Spinal cord (tissue), 4 donors: ENCODE measurements around the gene ZBTB8OS. TPM values are rescaled to one million over a fixed set of nuclear protein-coding genes. Genes with fewer than 3 reads are reported as not detected.

Experiments used
- polyA plus RNA-seq, 2 donors: library from polyadenylated mRNA; unstranded; fragments of 120-200 nt; gene quantifications; one replicate each; pipeline ENCODE4 v1.2.1, GENCODE V29; 2013; ENCODE audit not compliant: insufficient read length in 2 of 2
- small RNA-seq: library from RNA; depleted of rRNA; stranded (forward); fragments of <200 nt; gene quantifications from one replicate; pipeline ENCODE3, GENCODE V24; 2014; ENCODE audit warnings: low replicate concordance
- total RNA-seq, 2 donors: library from RNA; depleted of rRNA in 1 of 2; stranded (reverse); fragments of 120-200 nt in 1 of 2; fragments of >200 nt in 1 of 2; gene quantifications; one replicate each; pipeline versions ENCODE4 v1.2.3 to v1.2.4, GENCODE V29; 2013 to 2014

The ZBTB8OS gene
- total and polyA plus RNA-seq, 4 donors, result 26.6 to 51.0 (median 44.2) TPM

Small RNAs within 50 kb of the gene (small RNA-seq; reads per million reads assigned to genes)
- not detected for gene RF00019

Other genes with a start within 250 kb of the ZBTB8OS start
- 1 to 10 TPM; 3.1 to 6.8 TPM for gene ZBTB8B, start 185.5 kb downstream of the ZBTB8OS start, total RNA-seq
- 1 to 10 TPM; 5.6 to 8.3 TPM for gene ZBTB8B, start 185.5 kb downstream of the ZBTB8OS start, polyA plus RNA-seq
- gene ZBTB8A, start 111.1 kb downstream of the ZBTB8OS start, total RNA-seq, result 10 to 100 TPM; 15.4 to 20.4 TPM
- 10 to 100 TPM; 11.8 to 11.9 TPM for gene ZBTB8A, start 111.1 kb downstream of the ZBTB8OS start, polyA plus RNA-seq
- 100 to 1,000 TPM; 164 to 192 TPM for gene RBBP4, start 658 bp upstream of the ZBTB8OS start, total RNA-seq
- 100 to 1,000 TPM; 188 to 217 TPM for gene RBBP4, start 658 bp upstream of the ZBTB8OS start, polyA plus RNA-seq
- 10 to 100 TPM; 10.6 to 17.2 TPM for gene SYNC, start 52.2 kb upstream of the ZBTB8OS start, total RNA-seq
- 1 to 10 TPM; 6.0 to 7.0 TPM for gene SYNC, start 52.2 kb upstream of the ZBTB8OS start, polyA plus RNA-seq
- gene YARS1, start 166.8 kb upstream of the ZBTB8OS start, total RNA-seq, result 10 to 100 TPM; 51.8 to 54.3 TPM
- gene YARS1, start 166.8 kb upstream of the ZBTB8OS start, polyA plus RNA-seq, result 100 to 1,000 TPM in 1 of 2 donors, 10 to 100 TPM in 1; 81.8 to 105 TPM
- 10 to 100 TPM; 46.1 to 54.9 TPM for gene S100PBP, start 167.1 kb upstream of the ZBTB8OS start, total RNA-seq
- gene S100PBP, start 167.1 kb upstream of the ZBTB8OS start, polyA plus RNA-seq, result 10 to 100 TPM; 30.2 to 50.7 TPM
- 10 to 100 TPM; 44.9 to 82.0 TPM for gene FNDC5, start 220.4 kb upstream of the ZBTB8OS start, total RNA-seq
- gene FNDC5, start 220.4 kb upstream of the ZBTB8OS start, polyA plus RNA-seq, result 10 to 100 TPM; 64.5 to 76.9 TPM
- 10 to 100 TPM; 19.3 to 57.0 TPM for gene HPCA, start 235.9 kb upstream of the ZBTB8OS start, total RNA-seq
- gene HPCA, start 235.9 kb upstream of the ZBTB8OS start, polyA plus RNA-seq, result 100 to 1,000 TPM; 177 to 209 TPM